HepG2 (cell line): ENCODE measurements around the gene CHMP1A. TPM values are rescaled to one million over a fixed set of nuclear protein-coding genes. Genes with fewer than 3 reads are reported as not detected.

Experiments used
- ATAC-seq: fragments of 200-7000 bp; cut with Tn5 transposase; 3 replicates; pipeline ENCODE4 v1.9.1; 2020; ENCODE audit warnings: mild to moderate bottlenecking, moderate library complexity
- BruUV-seq: library from RNA; stranded (reverse); fragments of 400-500 nt; replicated peaks from 2 replicates; lab custom pipeline; 2021; lab: Mats Ljungman, UMichigan
- CTCF ChIA-PET: fragments of 300-600 bp; formaldehyde crosslinking; extraction: SDS; loops from one replicate; lab custom pipeline; 2021; ENCODE audit warnings: low total read pairs, inconsistent platforms, low intra/inter-chr PET ratio; lab: Yijun Ruan, JAX
- POLR2A ChIA-PET: fragments of 350-600 bp; sonication (Branson Sonifier 250); formaldehyde crosslinking; loops from one replicate; lab custom pipeline; 2020; ENCODE audit warnings: antibody characterized with exemption, inconsistent platforms; lab: Yijun Ruan, JAX
- DNase-seq: peaks from one replicate; pipeline ENCODE4 v3.0.0-alpha.2; 2015; ENCODE audit warnings: low spot score
- FAIRE-seq: peaks from 3 replicates; lab custom pipeline; 2011; peaks lifted over from hg19 to GRCh38; lab: Jason Lieb, UNC
- H2AFZ ChIP-seq: one replicate; pipeline ENCODE4 v1.6.1; 2011; ENCODE audit warnings: low read length, inconsistent platforms
- H3K27ac ChIP-seq: fragments of 300-600 bp; 3 replicates; pipeline ENCODE4 v1.8.0; 2011; ENCODE audit warnings: mixed run types, mild to moderate bottlenecking, mixed read lengths, low read length, inconsistent platforms; ENCODE audit not compliant: insufficient read depth; ENCODE audit errors: extremely low read length
- H3K27me3 ChIP-seq, 2 experiments: fragments of 200-600 bp in 1 of 2; 2 replicates in 1 of 2; 3 replicates in 1 of 2; pipeline versions ENCODE4 v1.6.0 to v1.8.0; 2011; ENCODE audit warnings: low read length in 2 of 2, mild to moderate bottlenecking in 2 of 2, moderate library complexity in 2 of 2, inconsistent platforms in 1 of 2; ENCODE audit not compliant: insufficient read depth in 2 of 2, control insufficient read depth in 1 of 2
- H3K36me3 ChIP-seq, 2 experiments: fragments of 200-600 bp in 1 of 2; replicated peaks in 1 of 2; 2 replicates in 1 of 2; 3 replicates in 1 of 2; pipeline versions ENCODE4 v1.5.1 to v1.8.0; 2011; ENCODE audit warnings: low read length in 2 of 2, inconsistent platforms in 1 of 2; ENCODE audit not compliant: insufficient read depth in 2 of 2, control insufficient read depth in 1 of 2
- H3K4me1 ChIP-seq: 2 replicates; pipeline ENCODE4 v1.5.1; 2012; ENCODE audit warnings: low read length, inconsistent platforms; ENCODE audit not compliant: insufficient read depth
- H3K4me2 ChIP-seq: 2 replicates; pipeline ENCODE4 v1.6.0; 2011; ENCODE audit warnings: low read depth, low read length, inconsistent platforms
- H3K4me3 ChIP-seq, 3 experiments: fragments of 200-600 bp in 1 of 3; sonication (generic), shearing (Covaris generic) in 1 of 3; replicated peaks in 1 of 3; 2 replicates each; pipeline ENCODE4 v1.5.1; 2011 to 2016; ENCODE audit warnings: low read length in 3 of 3, inconsistent platforms in 2 of 3, low read depth in 2 of 3, mild to moderate bottlenecking in 2 of 3, control low read depth in 1 of 3, mixed read lengths in 1 of 3; ENCODE audit not compliant: insufficient read depth in 1 of 3
- H3K79me2 ChIP-seq: one replicate; pipeline ENCODE4 v1.6.1; 2011; ENCODE audit warnings: low read length, inconsistent platforms; ENCODE audit not compliant: insufficient read depth
- H3K9ac ChIP-seq: 2 replicates; pipeline ENCODE4 v1.6.0; 2011; ENCODE audit warnings: mild to moderate bottlenecking, low read depth, low read length, inconsistent platforms; ENCODE audit not compliant: insufficient read depth
- H3K9me3 ChIP-seq: 2 replicates; pipeline ENCODE4 v1.5.1; 2012; ENCODE audit warnings: mild to moderate bottlenecking, low read length
- H4K20me1 ChIP-seq: 2 replicates; pipeline ENCODE4 v1.6.0; 2011; ENCODE audit warnings: inconsistent platforms, mild to moderate bottlenecking, low read length, moderate library complexity; ENCODE audit not compliant: insufficient read depth
- BRD4 ChIP-seq: sonication (generic); formaldehyde crosslinking; IDR thresholded peaks from 2 replicates; pipeline ENCODE4 v1.4.0; 2020; ENCODE audit warnings: missing genetic modification reagents
- E2F2 ChIP-seq: sonication (generic); formaldehyde crosslinking; IDR thresholded peaks from 2 replicates; pipeline ENCODE4 v1.4.0; 2020; ENCODE audit warnings: missing genetic modification reagents, borderline replicate concordance
- FIP1L1 ChIP-seq: fragments of 200-400 bp; formaldehyde crosslinking; IDR thresholded peaks from 2 replicates; pipeline ENCODE4 v1.6.1; 2018; ENCODE audit warnings: low read depth, mild to moderate bottlenecking, low read length, moderate library complexity, borderline replicate concordance; ENCODE audit not compliant: insufficient read depth
- GLMP ChIP-seq: sonication (generic); formaldehyde crosslinking; IDR thresholded peaks from 2 replicates; pipeline ENCODE4 v1.9.0; 2021; ENCODE audit warnings: missing genetic modification reagents, mild to moderate bottlenecking, borderline replicate concordance
- ZBTB33 ChIP-seq: sonication (generic); formaldehyde crosslinking; IDR thresholded peaks from 2 replicates; pipeline ENCODE4 v1.4.0; 2020; ENCODE audit warnings: missing genetic modification reagents
- ZFP41 ChIP-seq: sonication (generic); formaldehyde crosslinking; IDR thresholded peaks from 2 replicates; pipeline ENCODE4 v1.4.0; 2020; ENCODE audit warnings: mild to moderate bottlenecking, missing genetic modification reagents, borderline replicate concordance
- ZNF333 ChIP-seq: sonication (generic); formaldehyde crosslinking; IDR thresholded peaks from 2 replicates; pipeline ENCODE4 v1.4.0; 2020; ENCODE audit warnings: mild to moderate bottlenecking, missing genetic modification reagents, borderline replicate concordance
- ZNF556 ChIP-seq: sonication (generic); formaldehyde crosslinking; IDR thresholded peaks from 2 replicates; pipeline ENCODE4 v1.4.0; 2020; ENCODE audit warnings: mild to moderate bottlenecking, missing genetic modification reagents, borderline replicate concordance
- ZNF724P ChIP-seq: sonication (generic); formaldehyde crosslinking; IDR thresholded peaks from 2 replicates; pipeline ENCODE4 v1.8.0; 2022; ENCODE audit warnings: missing genetic modification reagents, borderline replicate concordance
- WGBS: methylation state at CpG from one replicate; pipeline ENCODE4 v1.1.6; 2017; ENCODE audit warnings: low lambda C conversion rate; 5-methylcytosine and 5-hydroxymethylcytosine counted together
- in situ Hi-C: cut with HindIII; loops from 2 replicates; pipeline ENCODE4 v1.10.0; 2017; ENCODE audit warnings: low pct_unique_long_range_greater_than_20kb; ENCODE audit not compliant: extremely low pct_ligation_motif_present
- intact Hi-C: fragments of 100-400 bp; cut with micrococcal nuclease; formaldehyde crosslinking; loops from one replicate; pipeline ENCODE4 v1.10.0; 2022; ENCODE audit not compliant: unreplicated experiment
- polyA plus RNA-seq, 8 experiments: library from polyadenylated mRNA; depleted of rRNA in 3 of 8; stranded (reverse) in 7 of 8; unstranded in 1 of 8; fragments of >200 nt; fragmentation: Illumina TruSeq in 4 of 8; extraction: Trizol in 4 of 8; gene quantifications; 2 replicates each; pipeline versions ENCODE4 v1.2.1 to v1.2.3, GENCODE V29; 2011 to 2016; ENCODE audit warnings: low read depth in 4 of 8, missing spikeins in 1 of 8, mixed read lengths in 1 of 8; ENCODE audit not compliant: insufficient read depth in 1 of 8
- total RNA-seq, 5 experiments: library from RNA; depleted of rRNA; stranded (reverse); fragments of >200 nt; fragmentation: Illumina TruSeq; extraction: Trizol; gene quantifications; 2 replicates each; pipeline ENCODE4 v1.2.3, GENCODE V29; 2016; ENCODE audit warnings: low read depth in 1 of 5
- TF ChIP-seq, protein P1 (sequence below): sonication (generic); formaldehyde crosslinking; IDR thresholded peaks from 2 replicates; pipeline ENCODE4 v1.4.0; 2020; ENCODE audit warnings: mild to moderate bottlenecking, missing genetic modification reagents

The CHMP1A gene
- total and polyA plus RNA-seq, 2 of the 13 experiments (the other 11 are each of a cell fraction or from before 2014, with no cell fraction given) = 69.4 to 73.3 TPM

DNA sequence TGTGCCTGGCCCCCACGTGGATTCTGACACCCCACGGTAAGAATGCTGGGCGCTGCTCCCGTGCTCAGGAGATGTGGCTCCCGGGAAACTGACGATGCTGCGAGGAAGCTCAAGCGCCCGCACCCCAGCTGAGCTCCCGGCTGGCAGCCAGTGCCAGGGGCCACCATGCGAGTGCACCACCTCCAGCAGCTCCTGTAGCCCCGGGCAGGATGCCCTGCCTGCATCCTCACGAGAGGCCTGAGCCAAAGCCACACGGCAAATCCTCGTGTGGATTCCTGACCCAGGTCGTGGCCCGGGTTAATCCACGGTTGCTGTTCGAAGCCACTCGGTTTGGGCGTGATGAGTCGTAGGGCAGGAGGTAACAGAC, 55.6 kb downstream of the CHMP1A start:
- H3K4me3 ChIP-seq = no peak overlapping the region
- CTCF ChIA-PET = no interaction called here
- TF ChIP-seq E2F2 = no peak
- TF ChIP-seq ZBTB33 (CRISPR knock-in tag) = no peak
- TF ChIP-seq BRD4 (CRISPR knock-in tag) = no peak
- TF ChIP-seq ZFP41 (CRISPR knock-in tag) = no peak
- TF ChIP-seq, protein P1, sequence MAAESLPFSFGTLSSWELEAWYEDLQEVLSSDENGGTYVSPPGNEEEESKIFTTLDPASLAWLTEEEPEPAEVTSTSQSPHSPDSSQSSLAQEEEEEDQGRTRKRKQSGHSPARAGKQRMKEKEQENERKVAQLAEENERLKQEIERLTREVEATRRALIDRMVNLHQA = no peak
- no peak for TF ChIP-seq ZNF724P (CRISPR knock-in tag)
- TF ChIP-seq ZNF333 = no peak
- no peak for TF ChIP-seq GLMP (CRISPR knock-in tag)
- no peak for TF ChIP-seq ZNF556
- no peak for TF ChIP-seq FIP1L1
- H3K27ac ChIP-seq = no peak overlapping the region
- POLR2A ChIA-PET = no interaction called here
- no peak overlapping the region for H2AFZ ChIP-seq
- H4K20me1 ChIP-seq = no peaks in the 10 kb centered on the region
- no peaks in the 10 kb centered on the region for H3K9me3 ChIP-seq
- no peak for ATAC-seq
- no peak for FAIRE-seq
- H3K27me3 ChIP-seq = peaks cover 11 to 25% of the 10 kb centered on the region in 2 experiments; a peak in 4 of 5 replicates
- H3K9ac ChIP-seq = no peak overlapping the region
- no peak for DNase-seq
- no peak overlapping the region for H3K4me2 ChIP-seq
- peaks cover 21% of the 10 kb centered on the region; the same call in 1 of the 2 replicates for H3K4me1 ChIP-seq
- BruUV-seq = no TSS peak
- intact Hi-C loops (no loop called here), in situ Hi-C loops (loop anchor here (5.0 kb wide), 1 partner anchor 40 kb away; no protein-coding TSS in a partner anchor)
- 47% methylated on average over 22 of the region's 22 CpGs for WGBS
- H3K36me3 ChIP-seq = no peaks in the 10 kb centered on the region
- no peaks in the 10 kb centered on the region for H3K79me2 ChIP-seq
